Activated T-helper 17 cell treated with anti-CD3 and anti-CD28 coated beads, Interleukin-2, amount 50 U/mL, for 72 hours (primary cell): ENCODE results near the gene ZNF749. TPM values are rescaled to one million over a fixed set of nuclear protein-coding genes. Genes with fewer than 3 reads are reported as not detected.

ENCODE experiments used
- ATAC-seq: fragments of 150-1000 bp; cut with Tn5 transposase; replicated peaks from 2 replicates; pipeline ENCODE4 v1.10.0; 2021; ENCODE audit warnings: mild to moderate bottlenecking, moderate library complexity
- H3K27ac Mint-ChIP-seq: one replicate; pipeline ENCODE4 v1.8.0; 2022; ENCODE audit warnings: mixed read lengths
- H3K27me3 Mint-ChIP-seq: one replicate; pipeline ENCODE4 v1.8.0; 2022; ENCODE audit warnings: mixed read lengths
- H3K36me3 Mint-ChIP-seq: one replicate; pipeline ENCODE4 v1.8.0; 2022; ENCODE audit warnings: low read depth, mild to moderate bottlenecking, mixed read lengths
- H3K4me1 Mint-ChIP-seq: one replicate; pipeline ENCODE4 v1.8.0; 2022; ENCODE audit warnings: mixed read lengths
- H3K4me3 Mint-ChIP-seq: one replicate; pipeline ENCODE4 v1.8.0; 2022; ENCODE audit warnings: mild to moderate bottlenecking, mixed read lengths
- H3K9me3 Mint-ChIP-seq: one replicate; pipeline ENCODE4 v1.8.0; 2022; ENCODE audit warnings: mixed read lengths
- total RNA-seq, 2 donors: library from RNA; stranded (reverse); gene quantifications; one replicate each; pipeline ENCODE4 v1.2.3, GENCODE V29; 2022

The ZNF749 gene
- 10 to 100 TPM; 13.8 to 15.0 TPM for total RNA-seq

- no peaks in the 10 kb centered on the region for H3K27me3 Mint-ChIP-seq
- peaks cover 18% of the 10 kb centered on the region for H3K9me3 Mint-ChIP-seq
- peak within 1 kb of the TSS; percentile 88 for H3K27ac Mint-ChIP-seq
- H3K4me3 Mint-ChIP-seq: peak within 1 kb of the TSS; percentile 91
- H3K36me3 Mint-ChIP-seq: peaks cover 46% of the 10 kb centered on the region
- ATAC-seq: peak; percentile 99
- peaks cover 28% of the 10 kb centered on the region for H3K4me1 Mint-ChIP-seq
Measured at GRCh38 chr19:57435062-57435978, at the start of gene ZNF749. ZNF749 (plus strand) TSS chr19:57435325; CDS start chr19:57435579, 254 bp downstream.

GRCh38 chr19:57389194-57389729 is 45.9 kb upstream of the ZNF749 start:
- Mint-ChIP-seq H3K27me3 (no peaks in the 10 kb centered on the region), H3K4me3 (peak overlapping the region; percentile 86), H3K9me3 (peaks cover 5% of the 10 kb centered on the region), H3K36me3 (peaks cover 46% of the 10 kb centered on the region), H3K4me1 (peaks cover 15% of the 10 kb centered on the region), H3K27ac (peak overlapping the region; percentile 92)
- ATAC-seq: peak; percentile 5

GRCh38 chr19:57389730-57390598 is 45.2 kb upstream of the ZNF749 start, which contains the start of gene ZNF548:
ZNF548 (plus strand) TSS chr19:57389854; CDS start chr19:57390100, 246 bp downstream.
- H3K9me3 Mint-ChIP-seq: peaks cover 10% of the 10 kb centered on the region
- H3K4me3 Mint-ChIP-seq: peak within 1 kb of the TSS; percentile 86
- peak within 1 kb of the TSS; percentile 92 for H3K27ac Mint-ChIP-seq
- H3K4me1 Mint-ChIP-seq: peaks cover 19% of the 10 kb centered on the region
- ATAC-seq: peak; percentile 99
- peaks cover 53% of the 10 kb centered on the region for H3K36me3 Mint-ChIP-seq
- H3K27me3 Mint-ChIP-seq: no peaks in the 10 kb centered on the region

- no peak for ATAC-seq
- H3K36me3 Mint-ChIP-seq: peaks cover 97% of the 10 kb centered on the region
- peaks cover 46% of the 10 kb centered on the region for H3K9me3 Mint-ChIP-seq
- peaks cover 17% of the 10 kb centered on the region for H3K4me1 Mint-ChIP-seq
- H3K4me3 Mint-ChIP-seq: no peak overlapping the region
- H3K27me3 Mint-ChIP-seq: no peaks in the 10 kb centered on the region
- peak overlapping the region; percentile 67 for H3K27ac Mint-ChIP-seq
Measured at GRCh38 chr19:57395710-57396109, 39.4 kb upstream of the ZNF749 start.

- no peak overlapping the region for H3K27ac Mint-ChIP-seq
- H3K4me1 Mint-ChIP-seq: peaks cover 12% of the 10 kb centered on the region
- H3K36me3 Mint-ChIP-seq: peaks cover 74% of the 10 kb centered on the region
- H3K4me3 Mint-ChIP-seq: no peak overlapping the region
- peaks cover 45% of the 10 kb centered on the region for H3K9me3 Mint-ChIP-seq
- ATAC-seq: no peak
- no peaks in the 10 kb centered on the region for H3K27me3 Mint-ChIP-seq
Measured at GRCh38 chr19:57398868-57399267, 36.3 kb upstream of the ZNF749 start.

- H3K27ac Mint-ChIP-seq: no peak overlapping the region
- no peaks in the 10 kb centered on the region for H3K4me1 Mint-ChIP-seq
- ATAC-seq: no peak
- H3K9me3 Mint-ChIP-seq: peaks cover 4% of the 10 kb centered on the region
- H3K27me3 Mint-ChIP-seq: no peaks in the 10 kb centered on the region
- no peak overlapping the region for H3K4me3 Mint-ChIP-seq
- H3K36me3 Mint-ChIP-seq: peaks cover 23% of the 10 kb centered on the region
Measured at GRCh38 chr19:57403737-57404563, 31.2 kb upstream of the ZNF749 start.

- H3K27ac Mint-ChIP-seq: no peak overlapping the region
- no peaks in the 10 kb centered on the region for H3K9me3 Mint-ChIP-seq
- H3K4me1 Mint-ChIP-seq: peaks cover 3% of the 10 kb centered on the region
- no peaks in the 10 kb centered on the region for H3K27me3 Mint-ChIP-seq
- peak; percentile 56 for ATAC-seq
- H3K4me3 Mint-ChIP-seq: no peak overlapping the region
- peaks cover 7% of the 10 kb centered on the region for H3K36me3 Mint-ChIP-seq
Measured at GRCh38 chr19:57406516-57407123, 28.5 kb upstream of the ZNF749 start.

- Mint-ChIP-seq H3K27ac (peak within 1 kb of the TSS; percentile 69), H3K27me3 (no peaks in the 10 kb centered on the region), H3K4me3 (peak within 1 kb of the TSS; percentile 88), H3K9me3 (peaks cover 10% of the 10 kb centered on the region), H3K4me1 (peaks cover 23% of the 10 kb centered on the region), H3K36me3 (peaks cover 41% of the 10 kb centered on the region)
- ATAC-seq: peak; percentile 100
Measured at GRCh38 chr19:57410877-57411671, 24.1 kb upstream of the ZNF749 start, which contains the start of gene ZNF17. ZNF17 (plus strand) TSS chr19:57411161; CDS start chr19:57413616, 2,455 bp downstream.

GRCh38 chr19:57419439-57419838 is 15.7 kb upstream of the ZNF749 start:
- Mint-ChIP-seq H3K9me3 (peaks cover 26% of the 10 kb centered on the region), H3K36me3 (peaks cover 75% of the 10 kb centered on the region), H3K4me1 (peaks cover 12% of the 10 kb centered on the region), H3K27me3 (no peaks in the 10 kb centered on the region), H3K27ac (no peak overlapping the region), H3K4me3 (no peak overlapping the region)
- ATAC-seq: no peak

- H3K27ac Mint-ChIP-seq: no peak overlapping the region
- H3K9me3 Mint-ChIP-seq: peaks cover 17% of the 10 kb centered on the region
- H3K36me3 Mint-ChIP-seq: peaks cover 59% of the 10 kb centered on the region
- no peak overlapping the region for H3K4me3 Mint-ChIP-seq
- peaks cover 1% of the 10 kb centered on the region for H3K4me1 Mint-ChIP-seq
- ATAC-seq: no peak
- no peaks in the 10 kb centered on the region for H3K27me3 Mint-ChIP-seq
Measured at GRCh38 chr19:57421037-57421436, 14.1 kb upstream of the ZNF749 start.

GRCh38 chr19:57434386-57435061 is 601 bp upstream of the ZNF749 start:
- Mint-ChIP-seq H3K36me3 (peaks cover 38% of the 10 kb centered on the region), H3K4me3 (peak overlapping the region; percentile 91), H3K27me3 (no peaks in the 10 kb centered on the region), H3K27ac (peak overlapping the region; percentile 88), H3K4me1 (peaks cover 28% of the 10 kb centered on the region), H3K9me3 (peaks cover 11% of the 10 kb centered on the region)
- peak; percentile 15 for ATAC-seq

- no peaks in the 10 kb centered on the region for H3K27me3 Mint-ChIP-seq
- H3K9me3 Mint-ChIP-seq: peaks cover 21% of the 10 kb centered on the region
- no peak for ATAC-seq
- peaks cover 56% of the 10 kb centered on the region for H3K36me3 Mint-ChIP-seq
- peak overlapping the region; percentile 91 for H3K4me3 Mint-ChIP-seq
- H3K27ac Mint-ChIP-seq: peak overlapping the region; percentile 88
- H3K4me1 Mint-ChIP-seq: peaks cover 28% of the 10 kb centered on the region
Measured at GRCh38 chr19:57436417-57436816, 1.3 kb downstream of the ZNF749 start.
